ENCODE measurements around the gene ROR2.
A peak's percentile ranks its signal among the peaks of the same experiment; 100 is the strongest.

The ROR2 gene

DNA sequence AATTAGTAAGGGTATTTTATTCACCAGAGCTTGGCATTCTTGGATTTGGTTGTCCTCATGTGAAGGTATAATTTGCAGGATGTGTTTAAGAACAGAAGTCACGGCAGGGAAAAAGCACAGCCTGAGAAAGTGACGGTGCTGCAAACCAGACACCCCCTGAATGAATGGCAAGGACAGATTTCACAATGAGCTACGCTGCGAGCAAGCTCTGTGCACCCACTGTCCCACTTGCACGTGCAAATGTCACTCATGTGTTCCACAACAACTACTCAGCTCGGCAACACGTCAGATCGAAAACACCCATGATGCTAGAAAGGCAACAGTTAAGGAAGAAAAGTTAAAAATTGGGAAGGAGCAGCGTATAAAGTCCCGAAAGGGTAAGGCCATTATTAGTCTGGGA lies 168.9 kb downstream of the ROR2 start:
- Mint-ChIP-seq H3K9me3 (no peaks in the 10 kb centered on the region), H3K4me3 (no peak overlapping the region), H3K36me3 (ENCODE audit: low read depth) (peaks cover 10% of the 10 kb centered on the region), H3K27ac (peak overlapping the region in 2 of 3 experiments; percentile 7 to 13), H3K4me1 (peaks cover 20% of the 10 kb centered on the region), H3K27me3 (ENCODE audit: low read depth) (no peaks in the 10 kb centered on the region)
- TF ChIP-seq, protein P1, sequence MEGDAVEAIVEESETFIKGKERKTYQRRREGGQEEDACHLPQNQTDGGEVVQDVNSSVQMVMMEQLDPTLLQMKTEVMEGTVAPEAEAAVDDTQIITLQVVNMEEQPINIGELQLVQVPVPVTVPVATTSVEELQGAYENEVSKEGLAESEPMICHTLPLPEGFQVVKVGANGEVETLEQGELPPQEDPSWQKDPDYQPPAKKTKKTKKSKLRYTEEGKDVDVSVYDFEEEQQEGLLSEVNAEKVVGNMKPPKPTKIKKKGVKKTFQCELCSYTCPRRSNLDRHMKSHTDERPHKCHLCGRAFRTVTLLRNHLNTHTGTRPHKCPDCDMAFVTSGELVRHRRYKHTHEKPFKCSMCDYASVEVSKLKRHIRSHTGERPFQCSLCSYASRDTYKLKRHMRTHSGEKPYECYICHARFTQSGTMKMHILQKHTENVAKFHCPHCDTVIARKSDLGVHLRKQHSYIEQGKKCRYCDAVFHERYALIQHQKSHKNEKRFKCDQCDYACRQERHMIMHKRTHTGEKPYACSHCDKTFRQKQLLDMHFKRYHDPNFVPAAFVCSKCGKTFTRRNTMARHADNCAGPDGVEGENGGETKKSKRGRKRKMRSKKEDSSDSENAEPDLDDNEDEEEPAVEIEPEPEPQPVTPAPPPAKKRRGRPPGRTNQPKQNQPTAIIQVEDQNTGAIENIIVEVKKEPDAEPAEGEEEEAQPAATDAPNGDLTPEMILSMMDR (IDR thresholded peaks at IDR 0.05; ENCODE audit: unreplicated experiment in 3 of 3) = no peak

DNA sequence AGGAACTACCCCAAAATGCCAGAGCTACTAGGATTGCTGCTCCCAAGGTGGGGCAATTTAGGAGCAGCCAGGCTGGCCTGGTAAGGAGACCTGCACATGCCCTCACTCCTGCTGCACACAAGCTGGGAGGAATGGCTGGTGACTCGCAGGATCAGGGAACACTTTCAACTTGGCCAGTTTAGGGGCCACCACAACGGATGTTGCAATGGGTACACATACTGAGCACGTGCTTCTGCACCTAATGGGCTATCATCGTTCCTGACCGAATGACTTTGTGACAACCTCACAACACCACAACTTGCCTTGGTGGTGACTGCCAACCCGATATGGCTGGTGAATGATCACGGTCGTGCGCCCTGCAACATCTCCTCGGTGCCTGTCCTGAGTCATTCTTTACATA lies 172.0 kb downstream of the ROR2 start:
- TF ChIP-seq, protein P1 (IDR thresholded peaks at IDR 0.05; ENCODE audit: unreplicated experiment in 3 of 3) = no peak
- Mint-ChIP-seq H3K4me3 (no peak overlapping the region), H3K27me3 (ENCODE audit: low read depth) (peaks cover 11% of the 10 kb centered on the region), H3K9me3 (no peaks in the 10 kb centered on the region), H3K4me1 (peaks cover 31% of the 10 kb centered on the region), H3K27ac (no peak overlapping the region), H3K36me3 (ENCODE audit: low read depth) (peaks cover 3% of the 10 kb centered on the region)

DNA sequence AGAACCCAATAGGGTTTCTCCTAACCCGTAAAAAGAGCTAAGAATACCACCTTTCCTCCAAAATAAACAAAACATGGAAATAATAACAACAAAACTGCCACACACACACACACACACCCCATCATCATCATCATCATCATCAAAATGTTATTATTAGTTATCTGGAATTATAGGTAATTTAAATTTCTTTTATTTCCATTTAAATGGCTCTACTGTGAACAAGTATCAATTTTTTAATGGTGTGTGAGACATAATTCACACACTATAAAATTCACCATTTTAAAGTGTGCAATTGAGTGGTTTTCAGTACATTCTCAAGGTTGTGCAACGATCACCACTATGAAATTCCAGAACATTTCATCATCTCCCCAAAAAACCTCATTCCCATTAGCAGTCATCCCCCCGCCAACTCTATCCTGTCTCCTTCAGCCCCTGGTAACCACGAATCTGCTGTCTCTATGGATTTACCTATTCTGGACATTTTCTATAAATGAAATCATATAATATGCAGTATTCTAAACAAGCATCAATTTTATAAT lies 172.7 kb downstream of the ROR2 start:
- Mint-ChIP-seq H3K9me3 (no peaks in the 10 kb centered on the region), H3K27ac (no peak overlapping the region), H3K4me1 (peaks cover 35% of the 10 kb centered on the region), H3K27me3 (ENCODE audit: low read depth) (peaks cover 11% of the 10 kb centered on the region), H3K36me3 (ENCODE audit: low read depth) (no peaks in the 10 kb centered on the region), H3K4me3 (no peak overlapping the region)
- TF ChIP-seq, protein P1 (IDR thresholded peaks at IDR 0.05; ENCODE audit: unreplicated experiment in 3 of 3) = no peak

DNA sequence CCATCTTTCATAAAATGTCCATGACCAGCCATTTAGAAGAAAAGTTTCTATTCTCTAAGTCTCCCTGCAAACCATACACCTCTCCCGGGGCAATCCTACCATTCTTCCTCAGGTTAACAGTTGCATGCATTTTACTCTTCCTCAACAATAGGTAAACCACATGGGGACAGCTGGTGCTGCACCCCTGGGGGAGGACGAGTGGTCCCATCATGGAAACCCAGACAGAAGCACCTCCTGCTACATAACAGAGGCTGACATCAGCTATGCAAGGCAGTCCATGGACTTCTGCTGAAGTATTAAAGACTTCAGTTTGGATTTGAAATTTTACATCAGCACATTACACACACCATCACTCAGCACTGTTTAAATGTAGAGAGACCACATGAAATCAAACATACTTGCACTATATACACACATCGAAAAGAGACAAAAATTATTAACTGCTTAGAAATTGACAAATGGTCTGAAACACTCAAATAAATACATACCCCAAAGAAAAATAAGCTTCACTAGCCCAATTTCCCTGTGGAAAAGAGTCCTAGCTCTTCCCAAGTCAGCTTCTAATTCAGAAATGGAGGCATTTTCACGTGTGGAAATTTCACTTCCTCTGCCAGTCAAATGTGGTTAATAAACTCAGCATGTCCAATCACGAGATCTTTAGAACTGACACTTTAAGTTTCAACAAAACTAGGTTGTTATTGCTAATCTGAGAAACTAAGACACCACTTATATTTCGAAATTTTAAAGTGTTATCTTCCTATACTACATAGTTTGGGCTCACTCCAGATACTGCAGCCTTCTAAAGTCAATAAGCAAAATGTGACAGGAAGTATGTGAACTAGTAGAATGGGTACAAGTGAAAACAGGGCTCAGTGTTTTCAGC lies 173.4 kb downstream of the ROR2 start:
- TF ChIP-seq, protein P1 (IDR thresholded peaks at IDR 0.05; ENCODE audit: unreplicated experiment in 3 of 3) = no peak
- H3K27ac Mint-ChIP-seq = peak overlapping the region in 1 of 3 experiments; percentile 0
- H3K9me3 Mint-ChIP-seq = no peaks in the 10 kb centered on the region
- H3K27me3 Mint-ChIP-seq (ENCODE audit: low read depth) = peaks cover 11% of the 10 kb centered on the region
- peaks cover 35% of the 10 kb centered on the region for H3K4me1 Mint-ChIP-seq
- no peaks in the 10 kb centered on the region for H3K36me3 Mint-ChIP-seq (ENCODE audit: low read depth)
- H3K4me3 Mint-ChIP-seq = no peak overlapping the region

DNA sequence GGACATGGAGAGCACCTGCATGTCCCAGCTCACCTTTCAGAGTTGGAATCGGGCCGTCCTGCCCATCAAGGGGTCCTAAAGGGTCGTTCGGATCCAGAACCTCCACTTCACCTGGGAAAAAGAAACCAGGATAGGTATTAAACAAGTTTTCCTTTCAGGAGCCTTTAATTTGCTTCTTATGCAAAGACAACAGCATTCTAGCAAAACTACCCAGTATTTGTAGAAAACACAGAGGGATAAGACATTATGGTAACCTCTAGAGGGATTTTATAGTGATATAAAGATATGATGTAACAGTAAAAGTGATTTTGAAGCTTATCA lies 174.4 kb downstream of the ROR2 start:
- H3K36me3 Mint-ChIP-seq (ENCODE audit: low read depth) = no peaks in the 10 kb centered on the region

More for the DNA sequence above, 174.4 kb downstream of the ROR2 start:
- H3K4me3 Mint-ChIP-seq = no peak overlapping the region
- H3K27me3 Mint-ChIP-seq (ENCODE audit: low read depth) = peaks cover 11% of the 10 kb centered on the region
- TF ChIP-seq, protein P1 (IDR thresholded peaks at IDR 0.05; ENCODE audit: unreplicated experiment in 3 of 3) = peak in 1 of 3 experiments; percentile 3
- no peaks in the 10 kb centered on the region for H3K9me3 Mint-ChIP-seq
- peaks cover 40% of the 10 kb centered on the region for H3K4me1 Mint-ChIP-seq
- H3K27ac Mint-ChIP-seq = peak overlapping the region in 1 of 3 experiments; percentile 41
